Panc1 (cell line): Measurements from ENCODE around the gene CDK17. TPM values are rescaled to one million over a fixed set of nuclear protein-coding genes. Genes with fewer than 3 reads are reported as not detected.

Source experiments
- ATAC-seq: fragments of 200-7000 bp; cut with Tn5 transposase; 2 replicates; pipeline ENCODE4 v1.9.1; 2020; ENCODE audit warnings: mild to moderate bottlenecking, moderate library complexity
- BruUV-seq: library from RNA; stranded (reverse); fragments of 400-500 nt; replicated peaks from 2 replicates; lab custom pipeline; 2021; lab: Mats Ljungman, UMichigan
- CTCF ChIA-PET: fragments of 300-600 bp; sonication (Branson Sonifier 250); formaldehyde crosslinking; loops from one replicate; lab custom pipeline; 2022; ENCODE audit warnings: antibody characterized with exemption; lab: Charles Lee
- POLR2A ChIA-PET: fragments of 300-600 bp; sonication (Branson Sonifier 250); formaldehyde crosslinking; loops from one replicate; lab custom pipeline; 2022; ENCODE audit warnings: antibody characterized with exemption; lab: Charles Lee
- DNase-seq: peaks from one replicate; pipeline ENCODE4 v3.0.0-alpha.2; 2010; ENCODE audit warnings: low read depth, low spot score
- H3K27ac ChIP-seq: 2 replicates; pipeline ENCODE4 v1.5.1; 2011; ENCODE audit warnings: mild to moderate bottlenecking, low read length, inconsistent platforms
- H3K27me3 ChIP-seq: fragments of 200-500 bp; sonication (Bioruptor generic); 2 replicates; pipeline ENCODE4 v1.6.0; 2014; ENCODE audit warnings: low read length, inconsistent platforms; ENCODE audit not compliant: control insufficient read depth, insufficient read depth
- H3K36me3 ChIP-seq: fragments of 200-500 bp; sonication (Bioruptor generic); 2 replicates; pipeline ENCODE4 v1.5.1; 2014; ENCODE audit warnings: inconsistent platforms, mild to moderate bottlenecking, low read length, moderate library complexity; ENCODE audit not compliant: control insufficient read depth, insufficient read depth
- H3K4me1 ChIP-seq: 2 replicates; pipeline ENCODE4 v1.5.1; 2011; ENCODE audit warnings: inconsistent platforms, mild to moderate bottlenecking, low read length, moderate library complexity; ENCODE audit not compliant: control insufficient read depth, insufficient read depth
- H3K4me3 ChIP-seq, 2 experiments: 2 replicates each; pipeline ENCODE4 v1.5.1; 2011 to 2012; ENCODE audit warnings: low read depth in 2 of 2, low read length in 2 of 2, mild to moderate bottlenecking in 2 of 2, inconsistent platforms in 1 of 2, moderate library complexity in 1 of 2
- H3K9me3 ChIP-seq: fragments of 200-500 bp; sonication (Bioruptor generic); 2 replicates; pipeline ENCODE4 v1.5.1; 2014; ENCODE audit warnings: low read depth, mild to moderate bottlenecking, inconsistent platforms, low read length, moderate library complexity; ENCODE audit not compliant: control insufficient read depth, insufficient read depth
- CTCF ChIP-seq: fragments of 450-650 bp; IDR thresholded peaks from 2 replicates; pipeline ENCODE4 v1.5.1; 2017; ENCODE audit warnings: mild to moderate bottlenecking
- POLR2AphosphoS5 ChIP-seq: IDR thresholded peaks from 2 replicates; pipeline ENCODE4 v1.6.1; 2012; ENCODE audit warnings: mild to moderate bottlenecking, low read depth, low read length, moderate library complexity
- SIN3A ChIP-seq: IDR thresholded peaks from 2 replicates; pipeline ENCODE4 v1.6.1; 2012; ENCODE audit warnings: low read depth, mild to moderate bottlenecking, low read length, moderate library complexity, borderline replicate concordance; ENCODE audit not compliant: insufficient read depth
- TCF7L2 ChIP-seq: IDR thresholded peaks from 2 replicates; pipeline ENCODE4 v1.6.1; 2011; ENCODE audit warnings: mild to moderate bottlenecking, low read depth, low read length, inconsistent platforms
- in situ Hi-C: cut with HindIII; loops from 2 replicates; pipeline ENCODE4 v1.10.0; 2016; ENCODE audit warnings: low sequenced_read_pairs, low pct_unique_long_range_greater_than_20kb
- intact Hi-C: fragments of 100-400 bp; cut with micrococcal nuclease; formaldehyde crosslinking; loops from one replicate; pipeline ENCODE4 v1.10.0; 2022; ENCODE audit not compliant: unreplicated experiment
- total RNA-seq: library from RNA; stranded (reverse); gene quantifications from one replicate; pipeline ENCODE4 v1.2.1, GENCODE V29; 2021; ENCODE audit not compliant: unreplicated experiment
- TF ChIP-seq, protein P1 (sequence below), 2 experiments: IDR thresholded peaks; 2 replicates each; pipeline ENCODE4 v1.6.1; 2011 to 2012; ENCODE audit warnings: low read depth in 2 of 2, control low read depth in 1 of 2, low read length in 1 of 2, mild to moderate bottlenecking in 1 of 2, moderate library complexity in 1 of 2; ENCODE audit not compliant: insufficient read depth in 1 of 2

The CDK17 gene
- total RNA-seq, 1 experiment from 2014 or later: 23.2 TPM

GRCh38 chr12:96237035-96237434 lies 163.2 kb downstream of the CDK17 start:
- Histone ChIP-seq H3K36me3 (no peaks in the 10 kb centered on the region), H3K27ac (no peak overlapping the region), H3K4me1 (peaks cover 3% of the 10 kb centered on the region; the same call in 1 of the 2 replicates), H3K27me3 (no peaks in the 10 kb centered on the region), H3K9me3 (no peaks in the 10 kb centered on the region), H3K4me3 (no peak overlapping the region)
- ChIA-PET CTCF (no interaction called here), POLR2A (no interaction called here)
- DNase-seq: no peak
- BruUV-seq: no TSS peak
- in situ Hi-C loops (no loop called here), intact Hi-C loops (no loop called here)
- no peak for TF ChIP-seq TCF7L2
- TF ChIP-seq POLR2AphosphoS5: no peak
- TF ChIP-seq CTCF: no peak
- TF ChIP-seq SIN3A: no peak
- TF ChIP-seq, protein P1, sequence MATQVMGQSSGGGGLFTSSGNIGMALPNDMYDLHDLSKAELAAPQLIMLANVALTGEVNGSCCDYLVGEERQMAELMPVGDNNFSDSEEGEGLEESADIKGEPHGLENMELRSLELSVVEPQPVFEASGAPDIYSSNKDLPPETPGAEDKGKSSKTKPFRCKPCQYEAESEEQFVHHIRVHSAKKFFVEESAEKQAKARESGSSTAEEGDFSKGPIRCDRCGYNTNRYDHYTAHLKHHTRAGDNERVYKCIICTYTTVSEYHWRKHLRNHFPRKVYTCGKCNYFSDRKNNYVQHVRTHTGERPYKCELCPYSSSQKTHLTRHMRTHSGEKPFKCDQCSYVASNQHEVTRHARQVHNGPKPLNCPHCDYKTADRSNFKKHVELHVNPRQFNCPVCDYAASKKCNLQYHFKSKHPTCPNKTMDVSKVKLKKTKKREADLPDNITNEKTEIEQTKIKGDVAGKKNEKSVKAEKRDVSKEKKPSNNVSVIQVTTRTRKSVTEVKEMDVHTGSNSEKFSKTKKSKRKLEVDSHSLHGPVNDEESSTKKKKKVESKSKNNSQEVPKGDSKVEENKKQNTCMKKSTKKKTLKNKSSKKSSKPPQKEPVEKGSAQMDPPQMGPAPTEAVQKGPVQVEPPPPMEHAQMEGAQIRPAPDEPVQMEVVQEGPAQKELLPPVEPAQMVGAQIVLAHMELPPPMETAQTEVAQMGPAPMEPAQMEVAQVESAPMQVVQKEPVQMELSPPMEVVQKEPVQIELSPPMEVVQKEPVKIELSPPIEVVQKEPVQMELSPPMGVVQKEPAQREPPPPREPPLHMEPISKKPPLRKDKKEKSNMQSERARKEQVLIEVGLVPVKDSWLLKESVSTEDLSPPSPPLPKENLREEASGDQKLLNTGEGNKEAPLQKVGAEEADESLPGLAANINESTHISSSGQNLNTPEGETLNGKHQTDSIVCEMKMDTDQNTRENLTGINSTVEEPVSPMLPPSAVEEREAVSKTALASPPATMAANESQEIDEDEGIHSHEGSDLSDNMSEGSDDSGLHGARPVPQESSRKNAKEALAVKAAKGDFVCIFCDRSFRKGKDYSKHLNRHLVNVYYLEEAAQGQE (IDR thresholded peaks at IDR 0.05; ENCODE audit: insufficient read depth in 1 of 2, low read depth in 2 of 2, low read length in 1 of 2): no peak
- ATAC-seq: no peak

- BruUV-seq: no TSS peak
- CTCF ChIA-PET: no interaction called here
- intact Hi-C loops (no loop called here), in situ Hi-C loops (no loop called here)
- POLR2A ChIA-PET: no interaction called here
- Histone ChIP-seq H3K9me3 (no peaks in the 10 kb centered on the region), H3K4me3 (no peak overlapping the region), H3K4me1 (peaks cover 3% of the 10 kb centered on the region; the same call in 1 of the 2 replicates), H3K36me3 (no peaks in the 10 kb centered on the region), H3K27me3 (no peaks in the 10 kb centered on the region), H3K27ac (no peak overlapping the region)
- TF ChIP-seq TCF7L2 (no peak), POLR2AphosphoS5 (no peak), SIN3A (no peak), CTCF (no peak)
- TF ChIP-seq, protein P1 (IDR thresholded peaks at IDR 0.05; ENCODE audit: insufficient read depth in 1 of 2, low read depth in 2 of 2, low read length in 1 of 2): no peak
- no peak for ATAC-seq
- DNase-seq: no peak
These were observed 163.9 kb downstream of the CDK17 start for GRCh38 chr12:96236221-96236822.
